ENCODE data around the gene TBC1D4. TPM values are rescaled to one million over a fixed set of nuclear protein-coding genes. Genes with fewer than 3 reads are reported as not detected.

Gene TBC1D4
- polyA plus RNA-seq, 1 of the 3 experiments (the other 2 are of a cell fraction), result 8.8 TPM

DNA sequence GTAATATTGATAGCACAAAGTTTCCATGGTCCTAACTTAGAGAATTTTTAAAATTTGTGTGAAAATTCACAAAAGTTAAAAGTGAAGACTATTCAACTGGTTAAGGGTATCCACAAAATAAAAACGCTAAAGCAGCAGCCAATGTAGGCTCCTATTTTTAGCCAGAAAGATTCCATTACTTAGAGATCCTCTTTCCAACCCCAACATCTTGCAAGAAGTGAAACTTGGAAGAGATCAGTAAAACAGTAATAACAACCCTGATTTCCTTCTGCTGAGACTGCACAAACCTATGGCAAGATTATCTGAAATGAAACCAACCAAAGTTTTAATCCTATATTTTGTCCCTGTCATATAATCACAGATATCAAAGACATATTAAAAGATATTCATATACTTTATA lies 8.5 kb downstream of the TBC1D4 start (continued):
- TF ChIP-seq NFIC (IDR thresholded peaks at IDR 0.05; ENCODE audit: borderline replicate concordance), result no peak
- no peak for TF ChIP-seq TEAD4 (IDR thresholded peaks at IDR 0.05; ENCODE audit: borderline replicate concordance, insufficient read depth)
- TF ChIP-seq, protein P1, sequence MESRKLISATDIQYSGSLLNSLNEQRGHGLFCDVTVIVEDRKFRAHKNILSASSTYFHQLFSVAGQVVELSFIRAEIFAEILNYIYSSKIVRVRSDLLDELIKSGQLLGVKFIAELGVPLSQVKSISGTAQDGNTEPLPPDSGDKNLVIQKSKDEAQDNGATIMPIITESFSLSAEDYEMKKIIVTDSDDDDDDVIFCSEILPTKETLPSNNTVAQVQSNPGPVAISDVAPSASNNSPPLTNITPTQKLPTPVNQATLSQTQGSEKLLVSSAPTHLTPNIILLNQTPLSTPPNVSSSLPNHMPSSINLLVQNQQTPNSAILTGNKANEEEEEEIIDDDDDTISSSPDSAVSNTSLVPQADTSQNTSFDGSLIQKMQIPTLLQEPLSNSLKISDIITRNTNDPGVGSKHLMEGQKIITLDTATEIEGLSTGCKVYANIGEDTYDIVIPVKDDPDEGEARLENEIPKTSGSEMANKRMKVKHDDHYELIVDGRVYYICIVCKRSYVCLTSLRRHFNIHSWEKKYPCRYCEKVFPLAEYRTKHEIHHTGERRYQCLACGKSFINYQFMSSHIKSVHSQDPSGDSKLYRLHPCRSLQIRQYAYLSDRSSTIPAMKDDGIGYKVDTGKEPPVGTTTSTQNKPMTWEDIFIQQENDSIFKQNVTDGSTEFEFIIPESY (IDR thresholded peaks at IDR 0.05; ENCODE audit: borderline replicate concordance, low read depth), result no peak

DNA sequence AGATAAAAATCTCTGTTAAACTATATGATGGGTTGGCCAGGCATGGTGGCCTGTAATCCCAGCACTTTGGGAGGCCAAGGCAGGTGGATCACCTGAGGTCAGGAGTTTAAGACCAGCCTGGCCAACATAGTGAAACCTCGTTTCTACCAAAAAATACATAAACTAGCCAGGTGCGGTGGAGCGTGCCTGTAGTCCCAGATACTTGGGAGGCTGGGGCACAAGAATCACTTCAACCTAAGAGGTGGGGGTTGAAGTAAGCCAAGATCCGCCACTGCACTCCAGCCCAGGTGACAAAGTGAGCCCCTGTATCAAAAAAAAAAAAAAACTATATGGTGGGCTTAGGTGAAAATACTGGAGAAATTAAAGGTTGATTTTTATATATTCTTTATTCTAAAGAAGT lies 11.3 kb downstream of the TBC1D4 start:
- H3K4me3 ChIP-seq (ENCODE audit: low read depth in 2 of 2, low read length in 1 of 2), result no peak overlapping the region
- 96% methylated on average over 4 of the region's 4 CpGs for WGBS (ENCODE audit: low lambda C conversion rate)
- no peaks in the 10 kb centered on the region for H3F3A ChIP-seq (replicated peaks; ENCODE audit: insufficient read depth)
- TF ChIP-seq, protein P2, sequence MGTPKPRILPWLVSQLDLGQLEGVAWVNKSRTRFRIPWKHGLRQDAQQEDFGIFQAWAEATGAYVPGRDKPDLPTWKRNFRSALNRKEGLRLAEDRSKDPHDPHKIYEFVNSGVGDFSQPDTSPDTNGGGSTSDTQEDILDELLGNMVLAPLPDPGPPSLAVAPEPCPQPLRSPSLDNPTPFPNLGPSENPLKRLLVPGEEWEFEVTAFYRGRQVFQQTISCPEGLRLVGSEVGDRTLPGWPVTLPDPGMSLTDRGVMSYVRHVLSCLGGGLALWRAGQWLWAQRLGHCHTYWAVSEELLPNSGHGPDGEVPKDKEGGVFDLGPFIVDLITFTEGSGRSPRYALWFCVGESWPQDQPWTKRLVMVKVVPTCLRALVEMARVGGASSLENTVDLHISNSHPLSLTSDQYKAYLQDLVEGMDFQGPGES (IDR thresholded peaks at IDR 0.05; ENCODE audit: low read depth, low read length), result no peak
- no peak for TF ChIP-seq JUND (IDR thresholded peaks at IDR 0.05)
- TF ChIP-seq NFIC (IDR thresholded peaks at IDR 0.05; ENCODE audit: borderline replicate concordance), result no peak
- TF ChIP-seq TEAD4 (IDR thresholded peaks at IDR 0.05; ENCODE audit: borderline replicate concordance, insufficient read depth), result no peak
- no peak for TF ChIP-seq YY1 (IDR thresholded peaks at IDR 0.05; ENCODE audit: low read depth)
- TF ChIP-seq, protein P3, sequence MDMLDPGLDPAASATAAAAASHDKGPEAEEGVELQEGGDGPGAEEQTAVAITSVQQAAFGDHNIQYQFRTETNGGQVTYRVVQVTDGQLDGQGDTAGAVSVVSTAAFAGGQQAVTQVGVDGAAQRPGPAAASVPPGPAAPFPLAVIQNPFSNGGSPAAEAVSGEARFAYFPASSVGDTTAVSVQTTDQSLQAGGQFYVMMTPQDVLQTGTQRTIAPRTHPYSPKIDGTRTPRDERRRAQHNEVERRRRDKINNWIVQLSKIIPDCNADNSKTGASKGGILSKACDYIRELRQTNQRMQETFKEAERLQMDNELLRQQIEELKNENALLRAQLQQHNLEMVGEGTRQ (IDR thresholded peaks at IDR 0.05; ENCODE audit: borderline replicate concordance, low read depth, low read length), result no peak
- no peak for TF ChIP-seq SMC3 (IDR thresholded peaks at IDR 0.05; ENCODE audit: low read depth, low read length)
- TF ChIP-seq POLR2AphosphoS5 (IDR thresholded peaks at IDR 0.05; ENCODE audit: low read depth, low read length), result no peak
- TF ChIP-seq EZH2phosphoT487 (IDR thresholded peaks at IDR 0.05; ENCODE audit: borderline replicate concordance, low read depth), result no peak
- TF ChIP-seq RXRA (IDR thresholded peaks at IDR 0.05; ENCODE audit: borderline replicate concordance, low read depth), result no peak
- TF ChIP-seq, protein P4, sequence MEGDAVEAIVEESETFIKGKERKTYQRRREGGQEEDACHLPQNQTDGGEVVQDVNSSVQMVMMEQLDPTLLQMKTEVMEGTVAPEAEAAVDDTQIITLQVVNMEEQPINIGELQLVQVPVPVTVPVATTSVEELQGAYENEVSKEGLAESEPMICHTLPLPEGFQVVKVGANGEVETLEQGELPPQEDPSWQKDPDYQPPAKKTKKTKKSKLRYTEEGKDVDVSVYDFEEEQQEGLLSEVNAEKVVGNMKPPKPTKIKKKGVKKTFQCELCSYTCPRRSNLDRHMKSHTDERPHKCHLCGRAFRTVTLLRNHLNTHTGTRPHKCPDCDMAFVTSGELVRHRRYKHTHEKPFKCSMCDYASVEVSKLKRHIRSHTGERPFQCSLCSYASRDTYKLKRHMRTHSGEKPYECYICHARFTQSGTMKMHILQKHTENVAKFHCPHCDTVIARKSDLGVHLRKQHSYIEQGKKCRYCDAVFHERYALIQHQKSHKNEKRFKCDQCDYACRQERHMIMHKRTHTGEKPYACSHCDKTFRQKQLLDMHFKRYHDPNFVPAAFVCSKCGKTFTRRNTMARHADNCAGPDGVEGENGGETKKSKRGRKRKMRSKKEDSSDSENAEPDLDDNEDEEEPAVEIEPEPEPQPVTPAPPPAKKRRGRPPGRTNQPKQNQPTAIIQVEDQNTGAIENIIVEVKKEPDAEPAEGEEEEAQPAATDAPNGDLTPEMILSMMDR (IDR thresholded peaks at IDR 0.05), result no peak
- no peak for TF ChIP-seq FOSL2 (IDR thresholded peaks at IDR 0.05; ENCODE audit: borderline replicate concordance, low read depth)
- TF ChIP-seq, protein P5, sequence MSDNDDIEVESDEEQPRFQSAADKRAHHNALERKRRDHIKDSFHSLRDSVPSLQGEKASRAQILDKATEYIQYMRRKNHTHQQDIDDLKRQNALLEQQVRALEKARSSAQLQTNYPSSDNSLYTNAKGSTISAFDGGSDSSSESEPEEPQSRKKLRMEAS (IDR thresholded peaks at IDR 0.05; ENCODE audit: low read depth), result no peak
- TF ChIP-seq RFX5 (IDR thresholded peaks at IDR 0.05; ENCODE audit: low read length), result no peak
- TF ChIP-seq GABPA (IDR thresholded peaks at IDR 0.05; ENCODE audit: low read depth), result no peak
- TF ChIP-seq FOXJ3 (CRISPR knock-in tag; IDR thresholded peaks at IDR 0.05), result no peak
- no peak for TF ChIP-seq RAD21 (IDR thresholded peaks at IDR 0.05; ENCODE audit: low read length)
- no peak for TF ChIP-seq RCOR1 (IDR thresholded peaks at IDR 0.05; ENCODE audit: low read length)
- TF ChIP-seq, protein P1 (IDR thresholded peaks at IDR 0.05; ENCODE audit: borderline replicate concordance, low read depth), result no peak
- TF ChIP-seq MEF2A (IDR thresholded peaks at IDR 0.05; ENCODE audit: borderline replicate concordance, low read depth), result no peak
- POLR2A ChIA-PET, result no interaction called here
- H3K9me3 ChIP-seq, result no peaks in the 10 kb centered on the region
- peaks cover 8% of the 10 kb centered on the region; the same call in 1 of the 2 replicates for H3K79me2 ChIP-seq (ENCODE audit: insufficient read depth)
- no peak for DNase-seq
- no peak overlapping the region for H3K4me2 ChIP-seq
- CTCF ChIA-PET, result interaction anchor here (0.7 to 1.2 kb wide), 3 partner anchors 11 to 31 kb away, joined by 3 read pairs; no protein-coding TSS in a partner anchor
- no peaks in the 10 kb centered on the region for H3K27me3 ChIP-seq (ENCODE audit: insufficient read depth)
- no peak overlapping the region for H3K27ac ChIP-seq (ENCODE audit: low read depth in 2 of 2, low read length in 1 of 2)
- no peaks in the 10 kb centered on the region for H3K36me3 ChIP-seq (replicated peaks in 1 of 2; ENCODE audit: control insufficient read depth in 1 of 2, insufficient read depth in 2 of 2, low read length in 1 of 2)
- H3K9me2 ChIP-seq, result no peaks in the 10 kb centered on the region
- H4K20me1 ChIP-seq (ENCODE audit: insufficient read depth), result no peaks in the 10 kb centered on the region
- no peak overlapping the region for H3K9ac ChIP-seq
- no peaks in the 10 kb centered on the region for H3K4me1 ChIP-seq (ENCODE audit: control insufficient read depth in 1 of 2, insufficient read depth in 2 of 2, low read depth in 1 of 2, low read length in 1 of 2)
- H2AFZ ChIP-seq (ENCODE audit: low read depth), result no peak overlapping the region

Measured in SK-N-SH (cell line).